Transverse colon (tissue), 3 donors: ENCODE measurements around the gene TLE5.

ENCODE experiments used
- CTCF ChIP-seq, 5 experiments: fragments of 200-600 bp in 3 of 5; fragments of 450-650 bp in 2 of 5; sonication (generic) in 3 of 5; IDR thresholded peaks; 1 replicate in 2 of 5; 2 replicates in 3 of 5; pipeline ENCODE4 v1.5.1; 2016 to 2017; ENCODE audit warnings: antibody characterized with exemption in 5 of 5, inconsistent platforms in 3 of 5, mild to moderate bottlenecking in 2 of 5, moderate library complexity in 1 of 5
- POLR2A ChIP-seq: fragments of 450-650 bp; IDR thresholded peaks from one replicate; pipeline ENCODE4 v1.6.1; 2016; ENCODE audit warnings: antibody characterized with exemption, mild to moderate bottlenecking, moderate library complexity

- no peak for TF ChIP-seq POLR2A
- no peak for TF ChIP-seq CTCF (IDR thresholded peaks at IDR 0.05)
These were observed 53.3 kb downstream of the TLE5 start for GRCh38 chr19:3008994-3009393.
